Left renal pelvis (tissue), 4 donors: Measurements from ENCODE around the gene BDNF. TPM values are rescaled to one million over a fixed set of nuclear protein-coding genes. Genes with fewer than 3 reads are reported as not detected.
"Not testable (repeated sequence)": the region's sequence is repeated elsewhere in the genome, so short reads cannot be mapped to it uniquely, and the experiment has no call there.

Experiments
- DNase-seq, 4 donors: peaks; one replicate each; pipeline ENCODE4 v3.0.0-alpha.2; 2013; ENCODE audit warnings: low read depth in 4 of 4, low spot score in 3 of 4
- polyA plus RNA-seq, 4 donors: library from polyadenylated mRNA; unstranded; fragments of 120-200 nt; gene quantifications; one replicate each; pipeline ENCODE4 v1.2.1, GENCODE V29; 2013; ENCODE audit not compliant: insufficient read length in 4 of 4

Gene BDNF
- polyA plus RNA-seq: 1 to 10 TPM in 3 of 4 donors, under 1 TPM in 1; 0.16 to 1.5 (median 1.4) TPM

DNA sequence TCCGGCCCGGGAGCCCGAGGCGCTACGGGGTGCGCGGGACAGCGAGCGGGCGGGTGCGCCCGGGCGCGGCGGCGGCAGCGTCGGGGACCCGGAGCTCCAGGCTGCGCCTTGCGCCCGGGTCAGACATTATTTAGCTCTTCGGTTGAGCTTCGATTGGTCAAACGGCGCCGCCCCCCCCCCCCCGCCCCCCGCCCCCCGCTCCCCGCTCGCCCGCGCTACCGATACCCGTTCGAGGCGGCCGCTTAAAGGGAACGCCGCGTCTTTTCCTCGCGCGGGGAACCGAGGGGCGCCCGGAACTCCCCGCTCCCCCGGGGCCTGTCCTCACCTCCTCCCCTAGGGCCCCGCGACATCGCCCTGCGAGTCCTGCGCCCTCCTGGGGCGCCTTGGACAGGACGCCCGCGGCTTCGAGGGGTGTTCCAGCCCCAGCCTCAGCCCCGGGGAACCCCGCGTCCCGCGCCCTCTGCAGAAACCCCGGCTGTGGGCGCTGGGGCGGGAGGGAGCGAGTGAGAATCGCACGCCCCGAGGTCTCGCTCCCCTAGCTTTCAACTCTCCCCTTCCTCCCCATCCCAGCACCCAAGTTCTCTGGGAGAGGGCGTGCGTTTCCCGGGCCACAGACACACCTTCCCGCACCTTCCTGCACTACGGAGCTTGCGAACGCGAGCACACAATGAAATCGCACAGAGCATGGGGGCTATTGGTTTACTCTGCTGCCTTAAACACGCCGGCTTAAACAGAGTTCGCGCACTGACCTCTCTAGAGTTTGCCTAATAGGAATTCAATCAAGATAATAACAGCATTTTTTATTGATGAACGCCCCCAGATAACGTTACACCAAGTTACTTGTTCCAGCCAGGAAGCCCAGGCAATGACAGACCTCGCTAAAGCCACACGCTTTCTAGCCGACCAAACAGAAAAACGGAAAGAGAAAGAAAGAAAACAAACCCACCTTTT is at the start of gene BDNF:
TSS of gene BDNF (minus strand) at position 105 of the 951 bp plus-strand sequence. CDS start 41,891 bp downstream, outside the sequence.
- no peak for DNase-seq

DNA sequence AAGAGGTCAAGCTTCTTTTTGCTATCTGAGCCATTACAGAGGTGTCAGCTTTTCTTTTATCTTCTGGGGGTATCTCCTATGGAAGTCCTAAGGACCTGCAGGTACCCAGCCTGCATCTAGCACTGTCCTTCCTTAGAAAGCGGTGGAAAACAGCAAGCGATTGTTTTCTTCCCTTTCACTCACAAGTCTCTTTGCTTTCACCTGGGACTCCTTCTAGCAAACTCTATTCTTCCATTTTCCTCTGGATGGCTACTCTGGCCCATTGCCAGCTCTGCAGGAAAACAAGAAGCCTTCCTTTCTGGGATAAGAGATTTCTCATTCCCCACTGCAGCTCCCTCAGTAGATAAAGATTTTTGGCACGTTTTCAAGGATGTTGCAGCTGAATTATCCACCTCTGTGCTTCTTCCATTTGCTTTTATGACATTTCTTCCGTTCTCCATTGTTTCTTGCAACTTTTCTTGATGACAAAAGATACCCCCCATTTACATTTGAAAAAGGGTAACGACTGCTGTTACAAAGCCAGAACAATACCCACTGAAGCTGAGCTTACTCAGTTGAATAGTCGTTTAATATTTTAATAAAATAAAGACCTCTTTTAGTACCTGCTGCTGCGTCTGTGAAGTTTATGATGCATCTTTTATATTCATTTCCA is 40.2 kb upstream of the BDNF start:
- no peak for DNase-seq

DNA sequence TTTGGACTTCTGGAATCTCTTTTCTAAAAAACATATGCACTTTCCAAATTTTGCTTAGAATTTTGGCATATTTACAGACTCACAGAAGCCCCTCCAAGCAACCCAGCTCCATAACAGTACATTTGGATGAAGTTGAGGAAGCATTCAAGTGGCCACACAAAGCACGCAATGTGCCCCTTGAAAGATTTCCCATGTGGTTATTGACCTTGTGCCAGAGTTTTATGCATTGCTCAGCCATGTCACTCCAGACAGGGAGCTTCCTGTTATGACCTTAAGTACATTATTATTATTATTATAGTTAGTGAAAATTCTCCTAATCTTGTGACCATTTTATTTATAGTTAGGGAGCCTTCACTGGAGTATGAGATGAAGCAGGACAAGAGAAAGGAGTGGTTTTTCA is 35.0 kb upstream of the BDNF start:
- DNase-seq: no peak

DNA sequence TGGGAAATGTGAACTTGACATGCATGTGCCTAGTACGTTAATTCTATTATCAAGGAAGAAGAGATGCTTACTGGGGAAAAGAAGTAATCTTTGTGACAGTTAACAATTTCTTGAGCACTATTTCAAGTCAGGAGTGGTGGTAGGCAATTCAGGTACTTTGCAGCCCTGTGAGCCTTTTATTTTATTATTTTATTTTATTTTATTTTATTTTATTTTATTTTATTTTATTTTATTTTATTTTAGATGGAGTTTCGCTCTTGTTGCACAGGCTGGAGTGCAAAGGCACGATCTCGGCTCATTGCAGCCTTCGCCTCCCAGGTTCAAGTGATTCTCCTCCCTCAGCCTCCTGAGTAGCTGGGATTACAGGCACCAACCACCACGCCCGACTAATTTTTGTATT is 31.5 kb upstream of the BDNF start:
- DNase-seq: not testable (repeated sequence)

DNA sequence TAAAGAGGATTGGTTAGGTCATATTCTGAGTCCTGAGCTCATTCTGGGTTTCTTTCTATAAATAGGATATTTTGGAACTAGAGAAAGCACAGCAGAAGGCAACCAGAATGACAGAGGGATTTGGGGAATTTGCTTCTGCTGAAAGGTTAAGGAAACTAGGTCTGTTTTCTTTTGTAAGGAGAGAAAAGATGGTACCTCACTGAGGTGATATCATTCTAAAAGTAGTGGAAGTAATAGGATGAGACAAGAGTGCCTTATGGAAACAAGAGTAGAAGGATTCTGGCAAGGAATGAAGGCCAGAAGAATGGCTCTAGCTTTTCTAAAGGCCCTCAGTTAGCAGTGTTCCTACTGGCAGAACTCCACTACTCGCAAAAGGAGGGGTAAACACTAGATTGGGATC is 26.7 kb upstream of the BDNF start:
- no peak for DNase-seq

DNA sequence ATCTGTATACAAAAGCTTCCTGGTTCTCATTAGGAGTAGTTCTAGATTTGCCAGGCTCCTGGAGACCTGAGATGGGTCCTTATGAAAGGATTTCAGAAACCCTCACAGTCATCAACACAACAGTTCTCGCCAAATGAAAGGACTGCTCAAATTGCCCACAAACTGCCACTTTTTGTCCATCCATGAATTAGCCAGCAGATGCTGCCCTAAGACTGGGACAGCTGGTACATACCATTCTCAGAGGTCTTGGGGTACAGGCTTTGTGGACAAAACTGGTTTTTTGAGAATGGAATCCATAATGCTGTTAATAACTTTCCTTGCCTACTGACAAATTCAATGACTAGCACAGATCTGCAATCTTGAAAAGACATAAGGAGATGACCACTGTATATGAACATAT is 23.4 kb upstream of the BDNF start:
- DNase-seq: no peak

DNA sequence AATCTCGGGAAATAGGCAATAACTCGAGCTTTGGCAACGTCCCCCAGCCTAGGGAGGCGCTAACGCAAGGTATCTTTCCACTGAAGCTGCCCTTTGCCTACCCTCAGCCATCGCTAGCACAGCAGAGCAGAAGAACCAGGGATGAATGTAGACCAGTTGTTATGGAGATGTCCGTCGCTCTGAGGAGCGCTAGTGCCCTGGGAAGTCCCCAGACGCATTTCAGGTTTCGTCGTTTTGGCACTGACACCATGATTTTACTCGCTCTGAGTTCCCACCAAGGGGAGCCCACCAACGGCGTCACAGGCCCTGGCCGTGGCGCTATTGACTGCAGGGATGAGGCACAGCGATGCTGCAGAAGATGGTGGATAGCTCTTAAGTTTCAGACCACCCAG is 22.7 kb upstream of the BDNF start:
- DNase-seq: no peak

DNA sequence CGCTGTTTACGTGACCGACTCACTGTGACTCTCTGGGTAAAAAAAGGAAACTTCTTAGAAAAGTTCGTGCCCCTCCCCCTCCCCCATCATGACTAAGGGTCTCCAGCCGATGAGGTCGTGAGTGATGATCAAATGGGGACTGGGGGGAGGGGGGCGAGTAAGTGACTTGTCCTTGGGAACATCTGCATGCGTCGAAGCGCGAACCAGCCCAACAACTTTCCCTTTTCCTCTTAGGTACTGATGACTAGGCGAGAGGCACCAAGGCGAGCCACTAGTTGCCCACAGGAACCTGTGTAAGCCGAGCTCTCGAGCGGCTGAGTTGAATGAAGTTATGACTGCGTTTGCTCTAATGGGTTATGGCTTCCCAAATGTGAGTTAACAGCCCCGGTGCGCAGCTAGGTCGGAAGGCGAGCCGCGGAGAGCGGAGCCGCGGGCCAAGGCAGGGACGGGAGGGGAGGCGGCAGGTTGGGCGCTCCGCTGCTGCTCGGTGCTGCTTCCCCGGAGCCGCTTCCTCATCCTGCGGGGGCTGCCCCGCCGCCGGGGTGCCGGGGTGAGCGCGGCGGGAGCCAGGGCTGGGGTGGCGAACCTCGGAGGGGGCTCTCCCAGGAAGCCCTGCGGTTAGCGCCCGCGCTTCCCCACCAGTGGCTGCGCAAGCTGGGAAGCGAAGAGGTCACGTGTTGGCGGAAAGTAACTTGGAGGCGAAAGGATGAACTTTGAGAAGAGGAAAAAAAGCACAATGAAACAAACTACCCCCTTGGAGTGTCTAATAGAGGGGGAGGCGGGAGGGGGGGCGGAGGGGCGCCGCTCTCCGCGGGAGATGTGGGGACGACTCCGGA is 22.1 kb upstream of the BDNF start:
- no peak for DNase-seq

DNA sequence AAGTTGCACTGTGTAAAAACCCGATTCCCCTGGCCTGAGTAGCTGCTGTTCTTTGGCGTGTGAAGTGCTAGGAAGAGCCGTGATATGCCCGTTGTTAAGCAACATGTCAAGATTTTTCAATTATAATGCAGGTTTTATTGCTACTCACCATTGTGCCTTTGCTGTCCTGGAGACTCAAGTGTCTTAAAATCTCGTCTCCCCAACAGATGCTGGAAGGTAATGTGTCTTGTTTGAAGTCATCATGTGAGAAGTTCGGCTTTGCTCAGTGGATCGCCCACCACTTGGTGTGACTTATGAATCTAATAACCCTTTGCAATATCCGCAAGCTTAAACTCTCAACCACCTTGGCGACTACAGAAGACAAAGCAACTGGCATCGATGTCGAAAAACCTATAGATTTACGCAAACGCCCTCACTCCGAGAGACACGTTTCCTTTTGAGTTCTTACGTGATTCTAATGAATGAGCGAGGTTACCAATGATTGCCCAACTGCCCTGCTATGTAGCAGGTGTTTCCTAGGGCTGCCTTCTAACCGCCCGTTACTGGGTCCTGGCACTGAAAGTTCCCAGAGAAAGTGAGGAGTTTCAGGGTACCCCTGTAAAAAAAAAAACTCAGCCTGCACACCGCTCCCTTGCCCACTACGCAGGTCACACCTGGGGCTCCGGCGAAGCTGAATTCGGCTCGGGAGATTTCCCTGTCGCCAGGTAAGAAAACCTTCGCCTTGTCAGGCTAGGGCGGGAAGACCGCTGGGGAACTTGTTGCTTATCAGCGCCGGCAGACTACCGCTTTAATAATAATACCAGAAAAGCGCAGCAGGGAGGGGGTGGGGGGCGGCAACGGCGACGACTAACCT is 21.2 kb upstream of the BDNF start:
- no peak for DNase-seq

DNA sequence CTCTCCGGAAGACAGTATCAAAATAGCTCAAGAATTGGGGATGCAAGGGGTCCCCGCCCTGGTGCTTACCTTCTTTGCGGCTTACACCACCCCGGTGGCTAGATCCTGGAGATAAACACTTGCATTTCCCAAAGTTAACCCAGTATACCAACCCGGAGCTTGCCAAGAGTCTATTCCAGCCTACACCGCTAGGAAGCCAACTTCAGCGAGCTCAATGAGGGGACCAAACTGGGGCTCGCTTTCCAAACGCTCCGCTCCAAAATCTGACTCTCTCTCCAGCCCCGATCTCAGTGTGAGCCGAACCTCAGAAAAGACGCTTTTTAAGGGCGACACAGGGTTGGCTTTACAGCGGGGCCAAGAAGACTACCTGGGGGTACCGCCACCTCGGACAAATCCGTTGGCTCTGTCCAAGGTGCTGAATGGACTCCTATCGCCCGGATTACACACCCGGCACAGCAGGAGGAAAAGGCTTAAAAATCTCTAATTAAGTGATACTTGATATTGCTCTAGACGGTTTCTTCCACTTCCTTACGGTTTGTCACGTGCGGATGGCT is 20.1 kb upstream of the BDNF start:
- no peak for DNase-seq

DNA sequence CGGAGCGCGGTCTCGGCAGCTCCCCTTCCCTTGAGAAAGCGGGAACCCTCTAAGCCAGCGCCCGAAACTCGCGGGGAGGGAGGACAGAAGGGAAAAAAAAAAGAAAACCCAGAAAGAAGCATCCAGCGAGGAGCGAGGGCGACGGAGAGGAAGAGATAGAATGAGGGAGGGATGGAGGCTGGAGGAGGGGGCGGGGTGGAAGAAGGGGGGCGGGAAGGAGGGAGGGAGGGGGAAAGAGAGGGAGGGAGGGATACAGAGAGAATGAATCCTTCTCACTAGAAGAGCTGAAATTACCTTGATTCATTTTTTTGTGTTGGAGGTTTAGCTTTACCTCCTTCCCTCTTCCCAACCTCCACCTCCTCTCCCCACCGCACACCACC is 19.3 kb upstream of the BDNF start:
- no peak for DNase-seq

DNA sequence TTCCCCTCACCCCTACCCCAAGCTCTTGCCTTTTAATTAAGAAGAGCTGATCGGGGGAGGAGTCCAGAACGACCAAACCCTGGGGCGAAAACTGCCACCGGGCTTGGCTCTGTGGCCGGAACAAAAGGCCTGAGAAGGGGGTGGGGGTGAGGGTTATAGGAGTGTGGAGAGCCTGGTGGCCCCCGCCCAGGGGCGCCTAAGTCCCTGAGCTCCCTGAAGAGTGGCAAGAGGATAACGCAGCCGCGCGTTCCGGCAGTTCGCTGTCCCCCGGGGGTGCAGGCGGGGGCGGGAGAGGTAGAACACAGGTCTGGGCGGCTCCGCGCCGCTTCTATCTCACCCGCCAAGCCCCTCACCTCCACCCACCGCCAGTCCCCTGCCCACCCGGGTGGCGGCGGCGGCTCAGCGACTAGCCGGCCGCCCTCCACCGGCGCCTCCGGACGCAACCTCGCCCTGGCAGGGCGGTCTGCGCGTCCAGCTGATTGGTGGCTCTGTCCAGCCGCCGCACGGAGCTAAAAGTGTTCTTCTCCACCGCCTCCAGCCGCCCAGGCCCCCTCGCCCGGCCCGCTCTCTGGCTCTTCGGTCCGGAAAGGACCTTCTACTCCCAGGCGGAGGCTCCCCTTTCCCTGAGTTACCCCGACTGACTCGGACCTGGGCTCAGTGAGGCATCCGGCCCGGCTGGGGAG is 18.7 kb upstream of the BDNF start:
- no peak for DNase-seq

DNA sequence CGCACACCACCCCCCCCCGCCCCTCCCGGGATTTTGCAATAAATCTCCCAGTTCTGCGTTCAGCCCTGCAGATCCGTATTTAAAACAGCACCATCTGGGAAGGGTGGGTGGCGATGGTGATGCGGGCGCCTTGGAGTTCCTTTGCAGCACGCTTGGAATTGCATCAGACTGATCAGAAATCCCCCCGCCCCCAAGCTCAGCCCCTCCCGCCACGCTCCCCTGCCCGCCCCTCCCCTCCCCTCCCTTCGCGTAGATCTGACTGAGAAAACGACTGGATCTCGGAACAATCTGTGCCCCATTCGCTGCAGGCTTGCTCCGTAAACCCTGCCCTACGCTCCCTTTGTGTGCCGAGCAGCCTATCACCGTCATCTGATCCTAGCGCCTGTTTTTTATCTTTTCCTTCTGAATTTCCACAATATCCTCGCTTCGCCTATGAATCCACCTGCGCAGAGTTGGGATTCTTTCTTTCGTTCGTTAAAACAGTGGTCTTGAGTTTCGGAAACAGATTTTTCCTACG is 18.1 kb upstream of the BDNF start:
- no peak for DNase-seq

DNA sequence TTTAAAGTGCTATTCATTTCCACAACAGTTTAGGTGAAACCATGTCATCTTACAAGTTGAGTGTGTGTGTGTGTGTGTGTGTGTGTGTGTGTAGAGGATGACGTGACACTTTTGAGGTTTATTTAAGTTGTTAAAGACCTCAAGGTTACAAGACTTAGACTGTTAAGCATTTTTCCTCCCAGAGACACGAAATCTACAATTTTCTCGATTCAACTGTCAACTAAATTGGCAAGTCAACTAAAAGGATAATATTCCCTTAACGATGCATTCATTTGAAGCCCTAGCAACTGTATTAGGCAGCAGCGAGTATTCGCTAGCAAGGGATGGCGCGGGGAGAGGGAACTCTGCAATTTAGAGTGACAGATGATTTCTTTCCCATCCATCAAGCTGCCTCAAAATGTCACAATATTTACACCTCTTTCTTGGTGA is 17.6 kb upstream of the BDNF start:
- DNase-seq: no peak

DNA sequence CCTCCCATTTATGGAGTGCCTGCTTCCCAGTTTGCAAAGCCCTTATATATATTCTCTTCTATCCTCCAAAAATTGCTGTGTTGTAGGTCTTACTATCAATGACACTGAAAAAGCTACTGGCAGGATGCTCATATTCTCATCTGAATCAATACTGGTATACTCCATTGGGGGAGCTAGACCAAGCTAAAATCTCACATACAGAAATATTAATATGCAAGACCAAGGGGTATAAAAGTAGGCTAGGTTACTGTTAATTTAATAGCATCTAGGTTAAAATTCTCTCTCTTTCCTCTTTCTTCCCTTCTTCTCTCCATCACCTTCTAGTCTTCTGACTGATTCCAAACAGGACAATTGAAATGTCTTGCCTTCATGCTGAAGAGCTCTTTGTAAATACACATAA is 17.1 kb upstream of the BDNF start:
- DNase-seq: no peak

DNA sequence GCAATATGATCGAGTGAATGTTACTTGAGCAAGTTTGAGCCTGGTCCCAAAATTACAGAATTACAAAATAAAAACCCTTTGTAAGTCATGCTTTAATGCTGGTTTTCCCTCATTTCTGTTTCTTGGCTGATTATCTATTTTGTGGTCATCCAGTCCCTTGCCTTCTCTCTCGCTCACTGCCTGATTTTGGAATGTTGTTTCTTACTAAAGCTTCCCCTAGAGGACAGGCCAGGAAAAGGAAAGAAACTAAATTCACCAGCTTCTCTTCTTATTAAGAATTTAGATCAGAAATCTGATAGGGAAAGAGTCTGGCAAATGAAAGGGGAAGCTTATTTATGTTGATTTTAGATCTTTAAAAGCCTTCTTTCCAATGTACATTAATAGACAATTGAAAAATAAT is 16.6 kb upstream of the BDNF start:
- no peak for DNase-seq

DNA sequence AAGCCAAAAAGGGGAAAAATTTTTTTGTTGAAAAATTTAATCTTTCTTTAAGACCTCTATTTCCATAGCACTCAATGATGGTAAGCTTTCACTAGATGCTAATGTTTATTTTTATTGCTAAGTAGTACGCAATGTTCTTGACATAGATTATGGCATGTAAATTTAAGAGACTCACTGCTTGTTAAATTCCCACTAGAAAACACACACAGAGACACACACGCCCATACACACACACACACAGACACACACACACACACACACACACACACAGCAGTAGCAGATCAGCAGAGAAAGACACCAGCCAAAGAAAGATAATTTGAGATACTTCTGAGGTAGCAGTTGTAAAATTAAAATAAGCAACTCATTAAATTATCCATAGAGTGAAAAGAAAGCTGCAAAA is 16.0 kb upstream of the BDNF start:
- no peak for DNase-seq

DNA sequence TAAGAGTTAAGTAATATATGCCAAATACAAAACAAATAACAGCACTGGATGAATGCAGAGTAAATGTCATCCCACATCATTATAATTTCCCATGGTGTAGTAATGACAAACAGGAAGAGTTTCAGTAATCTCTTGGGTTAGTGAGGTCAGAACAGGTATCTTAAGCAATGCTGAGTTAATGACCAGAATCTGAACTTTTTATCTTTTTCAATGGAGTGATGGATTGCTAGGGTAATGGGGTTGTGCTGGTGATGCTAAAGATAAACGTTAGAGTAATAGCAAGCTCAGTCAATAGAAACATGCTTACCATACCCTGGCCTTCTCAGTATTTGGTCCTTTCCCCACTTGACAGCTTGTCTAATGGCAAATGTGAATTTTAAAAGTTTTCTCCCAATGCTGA is 11.5 kb upstream of the BDNF start:
- no peak for DNase-seq

DNA sequence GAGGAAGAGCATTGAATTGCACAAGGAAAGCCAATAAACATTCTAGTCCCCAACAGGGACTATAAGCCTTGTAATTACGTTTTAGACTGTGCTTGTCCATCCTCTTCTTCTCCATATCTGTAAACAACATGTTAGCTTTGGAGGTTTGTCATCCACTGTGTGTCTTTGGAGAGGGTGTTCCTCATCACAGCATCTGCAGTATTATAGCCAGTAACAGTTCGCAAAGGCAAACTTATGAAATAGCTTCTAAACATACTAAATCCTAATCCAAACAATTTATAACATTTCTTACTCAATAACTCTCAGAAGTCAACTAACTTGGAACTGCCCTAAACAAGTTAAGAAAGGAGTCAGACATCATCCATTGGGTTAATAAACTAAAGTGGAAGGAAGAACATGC is 10.3 kb upstream of the BDNF start:
- DNase-seq: no peak
